ENCODE data around the gene NTN1. TPM values are rescaled to one million over a fixed set of nuclear protein-coding genes. Genes with fewer than 3 reads are reported as not detected.
A peak's percentile ranks its signal among the peaks of the same experiment; 100 is the strongest.

NTN1 gene
- total RNA-seq, 3 donors from 2014 or later: 2.2 to 3.7 (median 3.3) TPM

DNA sequence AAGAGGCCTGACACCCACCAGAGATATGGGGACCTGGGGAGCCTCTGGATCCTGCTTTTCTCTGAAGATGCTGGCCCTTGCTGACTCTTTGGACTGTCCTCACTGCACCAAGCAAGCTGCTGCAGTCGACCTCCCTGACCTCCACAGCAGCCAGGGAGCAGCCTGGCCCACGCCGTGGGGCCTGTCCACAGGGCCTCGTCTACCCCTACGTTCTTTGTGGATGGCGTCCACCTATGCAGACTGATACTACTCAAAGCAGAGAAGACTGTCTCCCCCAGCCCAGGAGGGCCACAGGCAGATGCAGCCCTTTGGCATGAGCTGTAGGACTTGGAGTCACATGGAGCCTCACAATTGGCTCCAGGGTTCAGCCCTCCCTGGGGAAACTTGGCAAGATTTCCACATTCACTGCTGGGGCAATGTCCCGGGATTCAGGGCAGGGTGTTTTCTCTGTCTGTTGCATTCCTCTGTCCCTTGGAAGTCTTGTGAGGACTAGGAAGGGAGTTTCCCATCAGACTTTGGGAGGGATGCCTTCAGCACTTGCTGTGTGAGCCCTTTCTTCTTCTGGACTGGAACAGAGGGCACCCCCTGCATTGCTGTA lies 152.2 kb downstream of the NTN1 start:
- H3K27me3 ChIP-seq: no peaks in the 10 kb centered on the region
- no peak overlapping the region for H3K27ac ChIP-seq
- no peaks in the 10 kb centered on the region for H3K36me3 ChIP-seq
- TF ChIP-seq, protein P1, sequence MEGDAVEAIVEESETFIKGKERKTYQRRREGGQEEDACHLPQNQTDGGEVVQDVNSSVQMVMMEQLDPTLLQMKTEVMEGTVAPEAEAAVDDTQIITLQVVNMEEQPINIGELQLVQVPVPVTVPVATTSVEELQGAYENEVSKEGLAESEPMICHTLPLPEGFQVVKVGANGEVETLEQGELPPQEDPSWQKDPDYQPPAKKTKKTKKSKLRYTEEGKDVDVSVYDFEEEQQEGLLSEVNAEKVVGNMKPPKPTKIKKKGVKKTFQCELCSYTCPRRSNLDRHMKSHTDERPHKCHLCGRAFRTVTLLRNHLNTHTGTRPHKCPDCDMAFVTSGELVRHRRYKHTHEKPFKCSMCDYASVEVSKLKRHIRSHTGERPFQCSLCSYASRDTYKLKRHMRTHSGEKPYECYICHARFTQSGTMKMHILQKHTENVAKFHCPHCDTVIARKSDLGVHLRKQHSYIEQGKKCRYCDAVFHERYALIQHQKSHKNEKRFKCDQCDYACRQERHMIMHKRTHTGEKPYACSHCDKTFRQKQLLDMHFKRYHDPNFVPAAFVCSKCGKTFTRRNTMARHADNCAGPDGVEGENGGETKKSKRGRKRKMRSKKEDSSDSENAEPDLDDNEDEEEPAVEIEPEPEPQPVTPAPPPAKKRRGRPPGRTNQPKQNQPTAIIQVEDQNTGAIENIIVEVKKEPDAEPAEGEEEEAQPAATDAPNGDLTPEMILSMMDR (IDR thresholded peaks at IDR 0.05): no peak
- TF ChIP-seq POLR2AphosphoS5 (IDR thresholded peaks at IDR 0.05) (no peak), POLR2A (IDR thresholded peaks at IDR 0.05) (no peak)
- peaks cover 12 to 13% of the 10 kb centered on the region in 2 donors for H3K9me3 ChIP-seq
- H3K4me3 ChIP-seq: no peak overlapping the region
- DNase-seq (ENCODE audit: low spot score in 2 of 2): no peak
- intact Hi-C loops (cut with DNase I; ENCODE audit: low total_unique reads): no loop called here
- H3K4me1 ChIP-seq: no peaks in the 10 kb centered on the region

DNA sequence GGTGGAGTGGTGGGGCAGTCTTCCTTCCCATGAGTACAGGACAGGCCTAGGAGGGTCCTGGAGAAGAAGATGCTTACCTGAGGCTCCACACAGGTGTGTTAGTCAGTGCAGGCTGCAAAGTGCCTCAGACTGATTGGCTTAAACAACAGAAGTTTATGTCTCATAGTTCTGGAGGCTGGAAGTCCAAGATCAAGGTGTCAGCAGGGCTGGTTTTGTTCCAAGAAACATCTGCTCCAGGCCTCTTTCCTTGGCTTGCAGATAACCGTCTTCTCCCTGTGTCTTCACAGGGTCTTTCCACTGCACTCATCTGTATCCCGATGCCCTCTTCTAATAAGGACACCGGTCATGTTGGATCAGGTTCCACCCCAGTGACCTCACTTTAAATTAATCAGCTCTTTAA lies 153.0 kb downstream of the NTN1 start:
- no peaks in the 10 kb centered on the region for H3K27me3 ChIP-seq
- intact Hi-C loops (cut with DNase I; ENCODE audit: low total_unique reads): no loop called here
- H3K4me3 ChIP-seq: no peak overlapping the region
- DNase-seq (ENCODE audit: low spot score in 2 of 2): no peak
- H3K4me1 ChIP-seq: no peaks in the 10 kb centered on the region
- no peak overlapping the region for H3K27ac ChIP-seq
- peaks cover 12 to 13% of the 10 kb centered on the region in 2 donors for H3K9me3 ChIP-seq
- no peak for TF ChIP-seq POLR2AphosphoS5 (IDR thresholded peaks at IDR 0.05)
- no peak for TF ChIP-seq POLR2A (IDR thresholded peaks at IDR 0.05)
- TF ChIP-seq, protein P1 (IDR thresholded peaks at IDR 0.05): no peak
- no peaks in the 10 kb centered on the region for H3K36me3 ChIP-seq

DNA sequence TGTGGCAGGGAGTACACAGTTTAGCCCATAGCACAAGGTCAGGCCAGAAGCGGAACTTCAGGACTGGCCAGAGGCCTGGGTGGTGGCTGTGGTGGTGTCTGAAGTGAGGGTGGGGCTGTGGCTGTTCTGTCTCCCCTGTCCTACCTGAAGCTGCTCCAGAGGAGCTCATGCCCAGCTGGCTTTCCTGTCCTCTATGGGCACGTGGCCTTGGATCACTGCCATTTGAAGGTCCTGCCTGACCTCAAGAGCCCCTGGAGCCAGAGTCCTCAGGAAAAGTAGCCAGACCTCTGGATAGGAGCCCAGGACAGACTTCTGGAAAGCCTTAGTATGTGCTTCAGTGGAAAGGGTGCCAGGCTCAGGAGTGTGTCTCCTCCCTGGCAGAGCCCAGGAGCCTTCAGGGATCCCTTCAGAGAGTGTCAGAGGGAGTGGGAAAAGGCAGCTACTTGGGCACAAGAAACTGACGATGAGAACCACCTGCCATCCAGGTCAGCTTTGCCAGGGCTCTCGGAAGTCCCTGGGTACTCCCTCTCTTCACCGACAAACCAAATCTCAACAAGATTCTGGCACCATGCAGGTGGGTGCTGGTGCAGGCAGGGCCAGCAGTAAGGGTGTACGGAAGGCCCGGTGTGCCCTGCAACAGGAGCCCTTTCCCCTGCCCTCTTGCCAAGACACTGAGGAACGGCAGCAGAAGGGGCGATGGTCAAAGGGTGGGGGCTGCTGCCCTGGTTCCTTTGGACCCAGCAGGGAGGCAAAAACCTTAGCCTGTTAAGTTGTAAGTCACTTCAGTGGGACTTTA lies 153.7 kb downstream of the NTN1 start:
- Histone ChIP-seq H3K36me3 (no peaks in the 10 kb centered on the region), H3K4me1 (no peaks in the 10 kb centered on the region), H3K9me3 (peaks cover 12 to 13% of the 10 kb centered on the region in 2 donors), H3K4me3 (no peak overlapping the region), H3K27me3 (no peaks in the 10 kb centered on the region), H3K27ac (peak overlapping the region in 1 of 2 donors; percentile 52)
- TF ChIP-seq, protein P1 (IDR thresholded peaks at IDR 0.05): no peak
- TF ChIP-seq POLR2A (IDR thresholded peaks at IDR 0.05) (no peak), POLR2AphosphoS5 (IDR thresholded peaks at IDR 0.05) (no peak)
- DNase-seq (ENCODE audit: low spot score in 2 of 2): no peak
- intact Hi-C loops (cut with DNase I; ENCODE audit: low total_unique reads): no loop called here

DNA sequence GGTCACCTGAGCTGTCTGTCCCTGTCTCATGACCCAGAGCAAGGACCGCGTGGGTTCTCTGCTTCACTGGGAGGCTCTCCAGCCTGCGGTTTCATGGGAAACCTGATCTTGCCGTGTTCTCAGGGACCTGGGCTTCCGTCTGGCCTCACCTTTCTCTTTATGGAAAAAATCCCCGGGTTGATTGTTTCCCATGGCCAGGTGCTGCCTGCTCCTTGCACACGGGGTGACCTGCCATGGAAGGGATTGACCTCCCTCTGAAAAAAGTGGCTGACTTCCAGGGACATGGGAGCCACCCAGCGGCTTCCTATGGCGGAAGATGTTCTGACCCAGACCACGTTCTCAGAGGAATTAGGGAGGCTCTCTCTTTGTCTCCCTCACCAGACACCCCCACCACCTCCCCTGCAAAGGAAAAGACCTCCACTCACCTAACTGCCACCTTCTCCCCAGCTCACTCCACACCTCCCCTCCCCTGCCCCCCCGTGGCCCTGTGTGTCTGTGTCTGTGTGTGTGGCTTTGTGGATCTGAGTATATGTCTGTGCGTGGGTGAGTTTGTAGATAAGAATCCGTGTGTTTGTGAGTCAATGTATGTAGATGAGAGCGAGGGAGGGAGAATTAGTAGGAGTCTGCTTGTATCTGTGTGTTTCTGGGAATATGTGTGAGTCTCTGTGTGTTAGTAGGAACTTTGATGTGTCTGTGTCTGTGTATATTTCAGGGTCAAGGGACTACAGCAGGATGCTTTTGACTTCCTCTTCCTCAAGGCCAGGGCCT lies 154.6 kb downstream of the NTN1 start:
- Histone ChIP-seq H3K9me3 (peaks cover 12 to 13% of the 10 kb centered on the region in 2 donors), H3K36me3 (no peaks in the 10 kb centered on the region), H3K4me3 (no peak overlapping the region), H3K27me3 (no peaks in the 10 kb centered on the region), H3K27ac (no peak overlapping the region), H3K4me1 (no peaks in the 10 kb centered on the region)
- intact Hi-C loops (cut with DNase I; ENCODE audit: low total_unique reads): no loop called here
- TF ChIP-seq POLR2A (IDR thresholded peaks at IDR 0.05) (no peak), POLR2AphosphoS5 (IDR thresholded peaks at IDR 0.05) (no peak)
- TF ChIP-seq, protein P1 (IDR thresholded peaks at IDR 0.05): no peak
- no peak for DNase-seq (ENCODE audit: low spot score in 2 of 2)

Data from breast epithelium (tissue), 4 donors.